Loucy (cell line): ENCODE measurements around the gene EXOSC10.
"Not testable (repeated sequence)": the region's sequence is repeated elsewhere in the genome, so short reads cannot be mapped to it uniquely, and the experiment has no call there.

Experiments used
- H2AFZ ChIP-seq: fragments of 200-600 bp; sonication (generic); 2 replicates; pipeline ENCODE4 v1.6.0; 2016; ENCODE audit warnings: antibody characterized with exemption, mild to moderate bottlenecking, low read length, moderate library complexity
- H3F3A ChIP-seq: fragments of 200-600 bp; 2 replicates; pipeline ENCODE4 v1.6.0; 2016; ENCODE audit warnings: antibody characterized with exemption, low read depth, mild to moderate bottlenecking
- H3K27me3 ChIP-seq: fragments of 200-600 bp; sonication (generic); 2 replicates; pipeline ENCODE4 v1.6.1; 2014; ENCODE audit warnings: low read length, mild to moderate bottlenecking; ENCODE audit not compliant: insufficient read depth, poor library complexity, severe bottlenecking
- H3K36me3 ChIP-seq: fragments of 200-600 bp; sonication (generic); 2 replicates; pipeline ENCODE4 v1.6.1; 2016; ENCODE audit warnings: low read length; ENCODE audit not compliant: insufficient read depth
- H3K4me1 ChIP-seq: fragments of 200-600 bp; sonication (generic); 2 replicates; pipeline ENCODE4 v1.5.1; 2014; ENCODE audit warnings: low read length, mild to moderate bottlenecking; ENCODE audit not compliant: insufficient read depth, poor library complexity, severe bottlenecking
- H3K4me2 ChIP-seq: fragments of 200-600 bp; sonication (generic); 2 replicates; pipeline ENCODE4 v1.6.0; 2014; ENCODE audit warnings: antibody characterized with exemption, low read length, low read depth, mild to moderate bottlenecking; ENCODE audit not compliant: poor library complexity, severe bottlenecking
- H3K4me3 ChIP-seq: fragments of 200-600 bp; sonication (generic); 2 replicates; pipeline ENCODE4 v1.5.1; 2014; ENCODE audit warnings: low read length, mild to moderate bottlenecking, mixed read lengths; ENCODE audit not compliant: poor library complexity, severe bottlenecking
- H3K79me2 ChIP-seq: fragments of 200-600 bp; sonication (generic); 2 replicates; pipeline ENCODE4 v1.6.1; 2014; ENCODE audit warnings: low read length; ENCODE audit not compliant: insufficient read depth
- H3K9ac ChIP-seq: fragments of 200-600 bp; sonication (generic); 2 replicates; pipeline ENCODE4 v1.6.0; 2014; ENCODE audit warnings: mild to moderate bottlenecking, low read depth, low read length, moderate library complexity; ENCODE audit not compliant: poor library complexity, severe bottlenecking
- H3K9me2 ChIP-seq: fragments of 200-600 bp; sonication (generic); replicated peaks from 2 replicates; pipeline ENCODE4 v1.6.1; 2016; ENCODE audit warnings: low read depth, low read length, mixed read lengths
- H3K9me3 ChIP-seq: fragments of 200-600 bp; sonication (generic); 2 replicates; pipeline ENCODE4 v1.6.1; 2014; ENCODE audit warnings: mild to moderate bottlenecking, antibody characterized with exemption, low read length, low read depth; ENCODE audit not compliant: insufficient read depth
- H4K20me1 ChIP-seq: fragments of 200-600 bp; sonication (generic); 2 replicates; pipeline ENCODE4 v1.6.0; 2014; ENCODE audit warnings: antibody characterized with exemption, low read length, mild to moderate bottlenecking; ENCODE audit not compliant: insufficient read depth, poor library complexity, severe bottlenecking
- EZH2phosphoT487 ChIP-seq: fragments of 200-600 bp; IDR thresholded peaks from 2 replicates; pipeline ENCODE4 v1.6.1; 2018; ENCODE audit warnings: antibody characterized with exemption, mild to moderate bottlenecking, moderate library complexity, borderline replicate concordance
- TF ChIP-seq, protein P1 (sequence below): fragments of 200-600 bp; sonication (generic); conservative IDR thresholded peaks from 2 replicates; pipeline ENCODE4 v1.5.1; 2014; ENCODE audit warnings: mild to moderate bottlenecking, antibody characterized with exemption, low read length

Gene EXOSC10

DNA sequence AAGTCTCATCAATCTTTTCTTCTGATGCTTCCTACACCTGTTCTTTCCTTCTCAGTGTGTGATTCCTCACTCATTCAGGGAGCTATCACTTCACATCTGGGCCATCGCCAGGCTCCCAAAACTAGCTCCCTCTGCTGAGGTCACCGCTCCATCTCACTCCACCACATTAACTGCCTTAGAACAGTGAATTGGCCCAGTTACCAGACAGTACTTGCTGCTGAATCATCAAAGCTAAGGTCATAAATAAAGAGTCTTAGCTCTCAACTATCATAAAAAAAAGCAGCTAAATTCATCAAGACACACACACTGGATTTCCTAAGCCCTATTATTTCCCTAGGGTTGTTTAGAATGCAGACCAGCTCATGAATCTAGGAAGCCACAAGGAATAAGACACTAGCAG is 21.0 kb downstream of the EXOSC10 start:
- no peaks in the 10 kb centered on the region for H4K20me1 ChIP-seq
- no peak overlapping the region for H3K4me3 ChIP-seq
- H3K4me2 ChIP-seq, result no peak overlapping the region
- H3F3A ChIP-seq, result no peaks in the 10 kb centered on the region
- no peaks in the 10 kb centered on the region for H3K9me2 ChIP-seq
- no peaks in the 10 kb centered on the region for H3K27me3 ChIP-seq
- no peak overlapping the region for H2AFZ ChIP-seq
- H3K4me1 ChIP-seq, result no peaks in the 10 kb centered on the region
- peaks cover 73% of the 10 kb centered on the region; the same call in 1 of the 2 replicates for H3K36me3 ChIP-seq
- no peaks in the 10 kb centered on the region for H3K79me2 ChIP-seq
- no peak overlapping the region for H3K9ac ChIP-seq
- H3K9me3 ChIP-seq, result no peaks in the 10 kb centered on the region
- no peak for TF ChIP-seq EZH2phosphoT487
- TF ChIP-seq, protein P1, sequence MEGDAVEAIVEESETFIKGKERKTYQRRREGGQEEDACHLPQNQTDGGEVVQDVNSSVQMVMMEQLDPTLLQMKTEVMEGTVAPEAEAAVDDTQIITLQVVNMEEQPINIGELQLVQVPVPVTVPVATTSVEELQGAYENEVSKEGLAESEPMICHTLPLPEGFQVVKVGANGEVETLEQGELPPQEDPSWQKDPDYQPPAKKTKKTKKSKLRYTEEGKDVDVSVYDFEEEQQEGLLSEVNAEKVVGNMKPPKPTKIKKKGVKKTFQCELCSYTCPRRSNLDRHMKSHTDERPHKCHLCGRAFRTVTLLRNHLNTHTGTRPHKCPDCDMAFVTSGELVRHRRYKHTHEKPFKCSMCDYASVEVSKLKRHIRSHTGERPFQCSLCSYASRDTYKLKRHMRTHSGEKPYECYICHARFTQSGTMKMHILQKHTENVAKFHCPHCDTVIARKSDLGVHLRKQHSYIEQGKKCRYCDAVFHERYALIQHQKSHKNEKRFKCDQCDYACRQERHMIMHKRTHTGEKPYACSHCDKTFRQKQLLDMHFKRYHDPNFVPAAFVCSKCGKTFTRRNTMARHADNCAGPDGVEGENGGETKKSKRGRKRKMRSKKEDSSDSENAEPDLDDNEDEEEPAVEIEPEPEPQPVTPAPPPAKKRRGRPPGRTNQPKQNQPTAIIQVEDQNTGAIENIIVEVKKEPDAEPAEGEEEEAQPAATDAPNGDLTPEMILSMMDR, result no peak

DNA sequence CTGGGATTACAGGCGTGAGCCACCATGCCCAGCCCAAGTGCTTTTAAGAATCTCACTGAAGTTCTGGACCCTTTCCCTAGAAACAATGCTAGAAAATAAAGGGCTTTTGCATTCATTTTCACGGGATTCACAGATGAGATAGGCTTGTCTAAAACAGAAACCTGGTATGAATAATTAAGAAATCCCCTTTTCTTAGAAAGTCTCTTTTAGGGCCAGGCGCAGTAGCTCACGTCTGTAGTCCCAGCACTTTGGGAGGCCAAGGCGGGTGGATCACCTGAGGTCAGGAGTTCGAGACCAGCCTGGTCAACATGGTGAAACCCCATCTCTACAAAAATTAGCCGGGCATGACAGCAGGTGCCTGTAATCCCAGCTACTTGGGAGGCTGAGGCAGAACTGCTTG is 26.3 kb downstream of the EXOSC10 start:
- H3F3A ChIP-seq, H3K9ac ChIP-seq, H3K4me2 ChIP-seq, H3K27me3 ChIP-seq, H3K4me3 ChIP-seq, H3K9me2 ChIP-seq, H3K79me2 ChIP-seq, H2AFZ ChIP-seq, H4K20me1 ChIP-seq, H3K9me3 ChIP-seq: not testable (repeated sequence)
- peaks cover 16% of the 10 kb centered on the region for H3K4me1 ChIP-seq
- H3K36me3 ChIP-seq, result peaks cover 80% of the 10 kb centered on the region; the same call in 1 of the 2 replicates

DNA sequence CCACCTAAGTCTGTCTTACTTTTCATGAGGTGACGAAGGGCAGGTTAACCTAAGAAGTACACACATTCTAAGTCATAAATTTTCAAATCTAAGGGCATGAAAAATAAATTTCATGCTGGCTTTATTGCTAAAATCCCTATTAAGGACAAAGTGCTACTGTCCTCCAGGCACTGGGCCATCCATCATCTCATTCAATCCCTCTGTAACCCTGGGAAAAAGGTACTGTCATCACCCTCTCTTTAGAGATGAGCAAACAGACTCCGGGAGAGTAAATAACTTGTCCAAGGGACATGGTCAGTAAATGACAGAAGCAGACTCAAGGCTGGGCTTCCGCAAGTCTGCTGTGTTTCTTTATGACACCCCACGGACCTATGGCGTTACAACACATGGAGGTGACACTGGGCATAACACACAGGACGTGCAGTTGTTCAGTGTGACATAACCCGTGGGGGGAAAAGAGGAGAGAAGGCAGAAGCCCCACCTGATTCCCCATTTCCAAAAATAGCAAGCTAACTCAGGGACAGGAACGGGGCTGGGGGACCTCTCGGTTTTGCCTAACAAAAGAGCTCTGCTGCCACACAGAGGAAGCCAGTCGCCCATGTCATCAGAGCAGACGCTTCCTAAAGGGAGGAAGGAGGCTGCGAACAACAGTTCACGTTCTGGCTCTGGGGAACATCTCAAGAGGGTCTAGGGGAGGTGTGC is 27.3 kb downstream of the EXOSC10 start:
- TF ChIP-seq EZH2phosphoT487, result no peak
- TF ChIP-seq, protein P1, result no peak

More for the DNA sequence above, 27.3 kb downstream of the EXOSC10 start:
- no peaks in the 10 kb centered on the region for H3K79me2 ChIP-seq
- no peak overlapping the region for H3K4me3 ChIP-seq
- H3K27me3 ChIP-seq, result no peaks in the 10 kb centered on the region
- no peaks in the 10 kb centered on the region for H3K9me3 ChIP-seq
- H3K9me2 ChIP-seq, result no peaks in the 10 kb centered on the region
- peaks cover 20% of the 10 kb centered on the region for H3K4me1 ChIP-seq
- H3K36me3 ChIP-seq, result peaks cover 83% of the 10 kb centered on the region; the same call in 1 of the 2 replicates
- H4K20me1 ChIP-seq, result no peaks in the 10 kb centered on the region
- H3K4me2 ChIP-seq, result no peak overlapping the region
- H3F3A ChIP-seq, result 0 out of 2 replicates have a peak, but pooled peaks cover 2% of the 10 kb centered on the region
- no peak overlapping the region for H3K9ac ChIP-seq
- no peak overlapping the region for H2AFZ ChIP-seq
